WTC11 (cell line): ENCODE measurements around the gene TMEFF2. TPM values are rescaled to one million over a fixed set of nuclear protein-coding genes. Genes with fewer than 3 reads are reported as not detected.

ENCODE experiments used
- ATAC-seq: fragments of 200-7000 bp; cut with Tn5 transposase; 2 replicates; pipeline ENCODE4 v1.10.0; 2021; ENCODE audit warnings: mild to moderate bottlenecking, moderate library complexity
- CTCF ChIA-PET: fragments of 300-600 bp; sonication (Branson Sonifier 250); formaldehyde crosslinking; loops from one replicate; lab custom pipeline; 2021; ENCODE audit warnings: antibody characterized with exemption; lab: Charles Lee
- POLR2A ChIA-PET: fragments of 350-600 bp; sonication (Branson Sonifier 250); formaldehyde crosslinking; loops from one replicate; lab custom pipeline; 2021; ENCODE audit warnings: antibody characterized with exemption; lab: Charles Lee
- DNase-seq: peaks from one replicate; pipeline ENCODE4 v3.0.0; 2021; ENCODE audit warnings: low spot score
- H3K27ac Mint-ChIP-seq: 2 replicates; pipeline ENCODE4 v1.8.0; 2021; ENCODE audit warnings: mixed read lengths
- H3K27me3 Mint-ChIP-seq: 2 replicates; pipeline ENCODE4 v1.8.0; 2021; ENCODE audit warnings: low read depth, mild to moderate bottlenecking, moderate library complexity, mixed read lengths
- H3K36me3 Mint-ChIP-seq: 2 replicates; pipeline ENCODE4 v1.8.0; 2021; ENCODE audit warnings: mixed read lengths
- H3K4me1 Mint-ChIP-seq: 2 replicates; pipeline ENCODE4 v1.8.0; 2022; ENCODE audit warnings: mixed read lengths
- H3K4me3 Mint-ChIP-seq: 2 replicates; pipeline ENCODE4 v1.8.0; 2021; ENCODE audit warnings: mild to moderate bottlenecking, moderate library complexity, mixed read lengths
- H3K9me3 Mint-ChIP-seq: 2 replicates; pipeline ENCODE4 v1.8.0; 2021; ENCODE audit warnings: mixed read lengths
- ATF2 ChIP-seq: sonication (generic); formaldehyde crosslinking; IDR thresholded peaks from 2 replicates; pipeline ENCODE4 v1.8.1; 2022; ENCODE audit warnings: low read depth, missing genetic modification reagents, borderline replicate concordance
- CTCF ChIP-seq: fragments of 200-600 bp; IDR thresholded peaks from 2 replicates; pipeline ENCODE4 v1.8.0; 2022; ENCODE audit warnings: antibody characterized with exemption
- EMX1 ChIP-seq: fragments of 250-450 bp; sonication (Bioruptor Pico); IDR thresholded peaks from 2 replicates; pipeline ENCODE4 v1.8.0; 2021; ENCODE audit warnings: mild to moderate bottlenecking
- FOXJ3 ChIP-seq: sonication (generic); formaldehyde crosslinking; IDR thresholded peaks from 2 replicates; pipeline ENCODE4 v1.9.0; 2021; ENCODE audit warnings: missing genetic modification reagents, mild to moderate bottlenecking, borderline replicate concordance
- HMGA2 ChIP-seq: fragments of 250-450 bp; sonication (Bioruptor Pico); IDR thresholded peaks from 2 replicates; pipeline ENCODE4 v1.4.0; 2021; ENCODE audit warnings: mild to moderate bottlenecking, moderate library complexity
- KAT7 ChIP-seq: sonication (generic); formaldehyde crosslinking; IDR thresholded peaks from 2 replicates; pipeline ENCODE4 v1.8.1; 2023; ENCODE audit warnings: missing genetic modification reagents, mild to moderate bottlenecking, borderline replicate concordance
- NFATC4 ChIP-seq: fragments of 250-450 bp; sonication (Bioruptor Pico); IDR thresholded peaks from 2 replicates; pipeline ENCODE4 v1.9.0; 2021; ENCODE audit warnings: mild to moderate bottlenecking
- NR2C2 ChIP-seq: sonication (generic); formaldehyde crosslinking; IDR thresholded peaks from 2 replicates; pipeline ENCODE4 v1.8.0; 2022; ENCODE audit warnings: mild to moderate bottlenecking, missing genetic modification reagents
- NR3C1 ChIP-seq: sonication (generic); formaldehyde crosslinking; conservative IDR thresholded peaks from 2 replicates; pipeline ENCODE4 v1.8.1; 2023; ENCODE audit warnings: low read depth, mild to moderate bottlenecking, missing genetic modification reagents
- SMAD3 ChIP-seq: sonication (generic); formaldehyde crosslinking; IDR thresholded peaks from 2 replicates; pipeline ENCODE4 v1.8.0; 2022; ENCODE audit warnings: missing genetic modification reagents, mild to moderate bottlenecking, borderline replicate concordance
- SMAD4 ChIP-seq: sonication (generic); formaldehyde crosslinking; IDR thresholded peaks from 2 replicates; pipeline ENCODE4 v1.8.0; 2022; ENCODE audit warnings: mild to moderate bottlenecking, missing genetic modification reagents
- SP1 ChIP-seq: sonication (generic); formaldehyde crosslinking; conservative IDR thresholded peaks from 2 replicates; pipeline ENCODE4 v1.8.1; 2022; ENCODE audit warnings: missing genetic modification reagents
- TCF7 ChIP-seq: sonication (generic); formaldehyde crosslinking; IDR thresholded peaks from 2 replicates; pipeline ENCODE4 v1.8.0; 2022; ENCODE audit warnings: mild to moderate bottlenecking, low read depth, missing genetic modification reagents, moderate library complexity
- TEAD4 ChIP-seq: sonication (generic); formaldehyde crosslinking; IDR thresholded peaks from 2 replicates; pipeline ENCODE4 v1.8.0; 2022; ENCODE audit warnings: mild to moderate bottlenecking, missing genetic modification reagents
- USF1 ChIP-seq: sonication (generic); formaldehyde crosslinking; IDR thresholded peaks from 2 replicates; pipeline ENCODE4 v1.8.0; 2022; ENCODE audit warnings: mild to moderate bottlenecking, missing genetic modification reagents
- ZMAT4 ChIP-seq: fragments of 250-450 bp; sonication (Bioruptor Pico); IDR thresholded peaks from 2 replicates; pipeline ENCODE4 v1.9.0; 2021; ENCODE audit warnings: mild to moderate bottlenecking
- ZNF121 ChIP-seq: sonication (generic); formaldehyde crosslinking; IDR thresholded peaks from 2 replicates; pipeline ENCODE4 v1.8.0; 2023; ENCODE audit warnings: missing genetic modification reagents
- ZNF138 ChIP-seq: sonication (generic); formaldehyde crosslinking; conservative IDR thresholded peaks from 2 replicates; pipeline ENCODE4 v1.8.1; 2022; ENCODE audit warnings: mild to moderate bottlenecking, moderate library complexity, missing genetic modification reagents
- ZNF317 ChIP-seq: sonication (generic); formaldehyde crosslinking; IDR thresholded peaks from 2 replicates; pipeline ENCODE4 v1.8.1; 2023; ENCODE audit warnings: low read depth, mild to moderate bottlenecking, moderate library complexity, missing genetic modification reagents, borderline replicate concordance
- ZNF423 ChIP-seq: fragments of 250-450 bp; sonication (Bioruptor Pico); IDR thresholded peaks from 2 replicates; pipeline ENCODE4 v2.1.2; 2022; ENCODE audit warnings: mild to moderate bottlenecking, moderate library complexity
- total RNA-seq: library from RNA; stranded (reverse); gene quantifications from 3 replicates; pipeline ENCODE4 v1.2.3, GENCODE V29; 2021
- TF ChIP-seq, protein P1 (sequence below): sonication (generic); formaldehyde crosslinking; conservative IDR thresholded peaks from 2 replicates; pipeline ENCODE4 v1.8.1; 2022; ENCODE audit warnings: mild to moderate bottlenecking, missing genetic modification reagents
- TF ChIP-seq, protein P2 (sequence below): sonication (generic); formaldehyde crosslinking; IDR thresholded peaks from 2 replicates; pipeline ENCODE4 v1.8.0; 2023; ENCODE audit warnings: mild to moderate bottlenecking, missing genetic modification reagents

TMEFF2 gene
- total RNA-seq, 1 experiment from 2014 or later: 2.3 TPM

DNA sequence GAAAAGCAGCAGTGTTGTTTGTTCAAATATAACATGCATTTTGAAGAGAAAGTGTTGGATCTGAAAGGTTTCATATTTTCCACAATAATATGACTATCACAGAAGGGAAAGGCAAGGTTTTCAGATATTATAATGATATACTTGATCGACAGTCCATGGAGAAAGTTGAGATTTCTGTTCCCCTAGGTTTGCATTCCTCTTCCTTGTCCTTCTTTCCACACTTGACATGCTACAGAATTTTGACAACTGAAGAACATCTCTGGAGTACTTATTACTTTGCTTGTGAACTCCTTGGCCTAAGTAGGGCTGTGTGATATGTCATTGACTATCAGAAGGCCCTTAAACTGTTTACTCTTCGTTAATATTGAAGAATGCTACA, 46.5 kb downstream of the TMEFF2 start:
- no peak for TF ChIP-seq TEAD4 (CRISPR knock-in tag)
- TF ChIP-seq, all 79 proteins: peak for 0
- Mint-ChIP-seq H3K4me3 (no peak overlapping the region), H3K9me3 (no peaks in the 10 kb centered on the region), H3K27me3 (no peaks in the 10 kb centered on the region; the same call in 1 of the 2 replicates), H3K27ac (no peak overlapping the region), H3K4me1 (no peaks in the 10 kb centered on the region), H3K36me3 (no peaks in the 10 kb centered on the region)
- CTCF ChIA-PET: interaction anchor here (1.4 kb wide), 1 partner anchor 336 kb away, joined by 4 read pairs; no protein-coding TSS in a partner anchor
- ATAC-seq (no peak), DNase-seq (no peak)
- POLR2A ChIA-PET: no interaction called here

- TF ChIP-seq NR3C1 (no peak), ATF2 (no peak), ZNF423 (CRISPR knock-in tag) (no peak), ZNF317 (CRISPR knock-in tag) (no peak), ZMAT4 (CRISPR knock-in tag) (no peak), ZNF121 (CRISPR knock-in tag) (no peak), ZNF138 (CRISPR knock-in tag) (no peak), NFATC4 (CRISPR knock-in tag) (no peak), HMGA2 (CRISPR knock-in tag) (no peak), NR2C2 (no peak)
- DNase-seq (no peak), ATAC-seq (no peak)
- H3K4me3 Mint-ChIP-seq: no peak overlapping the region
- H3K36me3 Mint-ChIP-seq: no peaks in the 10 kb centered on the region
- H3K27ac Mint-ChIP-seq: no peak overlapping the region
- no peaks in the 10 kb centered on the region; the same call in 1 of the 2 replicates for H3K27me3 Mint-ChIP-seq
- POLR2A ChIA-PET: no interaction called here
- H3K9me3 Mint-ChIP-seq: no peaks in the 10 kb centered on the region
- CTCF ChIA-PET: interaction anchor here (0.7 to 1.1 kb wide), 2 partner anchors 9 to 16 kb away, joined by 4 to 7 read pairs; no protein-coding TSS in a partner anchor
- no peaks in the 10 kb centered on the region for H3K4me1 Mint-ChIP-seq
Observed at GRCh38 chr2:192146069-192147015, 48.4 kb downstream of the TMEFF2 start.

DNA sequence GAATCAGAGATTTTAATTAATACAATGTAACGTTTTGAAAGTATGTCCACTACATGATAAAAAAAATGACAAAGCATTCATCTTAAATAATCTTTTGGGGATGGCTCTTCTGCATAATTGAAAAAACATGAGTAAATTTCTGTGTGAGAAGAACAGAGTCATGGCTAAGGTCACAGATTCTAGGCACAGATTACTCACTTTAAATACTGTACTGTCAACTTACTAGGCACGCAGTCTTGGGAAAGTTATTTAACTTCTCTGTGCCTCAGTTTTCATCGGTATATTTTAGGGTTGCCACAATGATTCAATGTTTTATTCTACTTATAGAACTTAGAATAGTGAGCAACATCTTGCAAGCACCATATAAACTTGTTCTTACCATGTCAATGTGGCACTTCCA, 49.2 kb downstream of the TMEFF2 start:
- ChIA-PET POLR2A (no interaction called here), CTCF (no interaction called here)
- ATAC-seq (no peak), DNase-seq (no peak)
- no peaks in the 10 kb centered on the region for H3K36me3 Mint-ChIP-seq
- H3K9me3 Mint-ChIP-seq: no peaks in the 10 kb centered on the region
- TF ChIP-seq SMAD3 (CRISPR knock-in tag) (no peak), EMX1 (CRISPR knock-in tag) (no peak), CTCF (no peak), SP1 (CRISPR knock-in tag) (no peak), ZMAT4 (CRISPR knock-in tag) (no peak), KAT7 (CRISPR knock-in tag) (no peak), USF1 (no peak), FOXJ3 (CRISPR knock-in tag) (no peak), TCF7 (CRISPR knock-in tag) (no peak), SMAD4 (no peak)
- TF ChIP-seq, protein P1, sequence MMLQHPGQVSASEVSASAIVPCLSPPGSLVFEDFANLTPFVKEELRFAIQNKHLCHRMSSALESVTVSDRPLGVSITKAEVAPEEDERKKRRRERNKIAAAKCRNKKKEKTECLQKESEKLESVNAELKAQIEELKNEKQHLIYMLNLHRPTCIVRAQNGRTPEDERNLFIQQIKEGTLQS (CRISPR knock-in tag): no peak
- TF ChIP-seq, protein P2, sequence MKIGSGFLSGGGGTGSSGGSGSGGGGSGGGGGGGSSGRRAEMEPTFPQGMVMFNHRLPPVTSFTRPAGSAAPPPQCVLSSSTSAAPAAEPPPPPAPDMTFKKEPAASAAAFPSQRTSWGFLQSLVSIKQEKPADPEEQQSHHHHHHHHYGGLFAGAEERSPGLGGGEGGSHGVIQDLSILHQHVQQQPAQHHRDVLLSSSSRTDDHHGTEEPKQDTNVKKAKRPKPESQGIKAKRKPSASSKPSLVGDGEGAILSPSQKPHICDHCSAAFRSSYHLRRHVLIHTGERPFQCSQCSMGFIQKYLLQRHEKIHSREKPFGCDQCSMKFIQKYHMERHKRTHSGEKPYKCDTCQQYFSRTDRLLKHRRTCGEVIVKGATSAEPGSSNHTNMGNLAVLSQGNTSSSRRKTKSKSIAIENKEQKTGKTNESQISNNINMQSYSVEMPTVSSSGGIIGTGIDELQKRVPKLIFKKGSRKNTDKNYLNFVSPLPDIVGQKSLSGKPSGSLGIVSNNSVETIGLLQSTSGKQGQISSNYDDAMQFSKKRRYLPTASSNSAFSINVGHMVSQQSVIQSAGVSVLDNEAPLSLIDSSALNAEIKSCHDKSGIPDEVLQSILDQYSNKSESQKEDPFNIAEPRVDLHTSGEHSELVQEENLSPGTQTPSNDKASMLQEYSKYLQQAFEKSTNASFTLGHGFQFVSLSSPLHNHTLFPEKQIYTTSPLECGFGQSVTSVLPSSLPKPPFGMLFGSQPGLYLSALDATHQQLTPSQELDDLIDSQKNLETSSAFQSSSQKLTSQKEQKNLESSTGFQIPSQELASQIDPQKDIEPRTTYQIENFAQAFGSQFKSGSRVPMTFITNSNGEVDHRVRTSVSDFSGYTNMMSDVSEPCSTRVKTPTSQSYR (CRISPR knock-in tag): no peak
- H3K4me3 Mint-ChIP-seq: no peak overlapping the region
- H3K27me3 Mint-ChIP-seq: no peaks in the 10 kb centered on the region
- H3K27ac Mint-ChIP-seq: no peak overlapping the region
- H3K4me1 Mint-ChIP-seq: no peaks in the 10 kb centered on the region
